Endothelial cell of umbilical vein (primary cell): ENCODE results near the gene DUSP22. TPM values are rescaled to one million over a fixed set of nuclear protein-coding genes. Genes with fewer than 3 reads are reported as not detected.

Experiments
- BruUV-seq: library from RNA; stranded (reverse); fragments of 400-500 nt; replicated peaks from 2 replicates; lab custom pipeline; 2021; lab: Mats Ljungman, UMichigan
- CTCF ChIA-PET: fragments of 300-600, 350-600 bp; sonication (Branson Sonifier 250); formaldehyde crosslinking; loops from one replicate; lab custom pipeline; 2021; ENCODE audit warnings: antibody characterized with exemption, inconsistent platforms; lab: Charles Lee
- POLR2A ChIA-PET: fragments of 300-600, 350-600 bp; sonication (Branson Sonifier 250); formaldehyde crosslinking; loops from one replicate; lab custom pipeline; 2021; ENCODE audit warnings: antibody characterized with exemption, inconsistent platforms; lab: Charles Lee
- DNase-seq: peaks from one replicate; pipeline ENCODE4 v3.0.0-alpha.2; 2011; ENCODE audit warnings: low read depth, low spot score
- FAIRE-seq: peaks from 2 replicates; lab custom pipeline; 2011; peaks lifted over from hg19 to GRCh38; lab: Jason Lieb, UNC
- H2AFZ ChIP-seq: 2 replicates; pipeline ENCODE4 v1.6.0; 2012; ENCODE audit warnings: low read depth, low read length, control low read depth, inconsistent platforms
- H3K27ac ChIP-seq: 2 replicates; pipeline ENCODE4 v1.5.1; 2011; ENCODE audit warnings: low read depth, mild to moderate bottlenecking, control low read depth, low read length, moderate library complexity; ENCODE audit not compliant: insufficient read depth
- H3K27me3 ChIP-seq, 2 experiments: 2 replicates each; pipeline versions ENCODE4 v1.6.0 to v1.6.1; 2011; ENCODE audit warnings: low read length in 2 of 2, mixed read lengths in 1 of 2; ENCODE audit not compliant: control insufficient read depth in 2 of 2, insufficient read depth in 2 of 2
- H3K36me3 ChIP-seq, 2 experiments: 2 replicates in 1 of 2; 3 replicates in 1 of 2; pipeline ENCODE4 v1.5.1; 2011; ENCODE audit warnings: low read length in 2 of 2, mild to moderate bottlenecking in 1 of 2, moderate library complexity in 1 of 2; ENCODE audit not compliant: control insufficient read depth in 2 of 2, insufficient read depth in 2 of 2; ENCODE audit errors: extremely low read depth in 1 of 2
- H3K4me1 ChIP-seq: 3 replicates; pipeline ENCODE4 v1.5.1; 2011; ENCODE audit warnings: mild to moderate bottlenecking, low read length; ENCODE audit not compliant: control insufficient read depth, insufficient read depth; ENCODE audit errors: extremely low read depth
- H3K4me2 ChIP-seq: 2 replicates; pipeline ENCODE4 v1.6.1; 2011; ENCODE audit warnings: low read length, control low read depth, mixed read lengths; ENCODE audit not compliant: insufficient read depth
- H3K4me3 ChIP-seq, 3 experiments: fragments of 200-600 bp in 1 of 3; sonication (generic), shearing (Covaris generic) in 1 of 3; replicated peaks in 1 of 3; 2 replicates each; pipeline ENCODE4 v1.5.1; 2011 to 2016; ENCODE audit warnings: control low read depth in 3 of 3, low read length in 3 of 3, mild to moderate bottlenecking in 2 of 3, inconsistent platforms in 1 of 3, low read depth in 1 of 3, moderate library complexity in 1 of 3; ENCODE audit not compliant: insufficient read depth in 1 of 3
- H3K79me2 ChIP-seq: 2 replicates; pipeline ENCODE4 v1.6.0; 2012; ENCODE audit warnings: low read length, inconsistent platforms; ENCODE audit not compliant: control insufficient read depth, insufficient read depth
- H3K9ac ChIP-seq: replicated peaks from 2 replicates; pipeline ENCODE3; 2011; ENCODE audit warnings: low read length, control low read depth; ENCODE audit not compliant: insufficient read depth; ENCODE audit errors: extremely low read depth
- H3K9me1 ChIP-seq: replicated peaks from 3 replicates; pipeline ENCODE4 v1.6.0; 2011; ENCODE audit warnings: mild to moderate bottlenecking, low read length; ENCODE audit not compliant: control insufficient read depth, insufficient read depth; ENCODE audit errors: extremely low read depth
- H3K9me3 ChIP-seq: replicated peaks from 2 replicates; pipeline ENCODE4 v1.5.1; 2012; ENCODE audit warnings: low read length, inconsistent platforms; ENCODE audit not compliant: control insufficient read depth, insufficient read depth
- H4K20me1 ChIP-seq: replicated peaks from 2 replicates; pipeline ENCODE3; 2011; ENCODE audit warnings: mild to moderate bottlenecking, low read length; ENCODE audit not compliant: control insufficient read depth, insufficient read depth; ENCODE audit errors: extremely low read depth
- FOS ChIP-seq: IDR thresholded peaks from 2 replicates; pipeline ENCODE4 v1.6.1; 2011; ENCODE audit warnings: mild to moderate bottlenecking, low read length, moderate library complexity, borderline replicate concordance; ENCODE audit not compliant: insufficient read depth
- GATA2 ChIP-seq: IDR thresholded peaks from 2 replicates; pipeline ENCODE4 v1.7.0; 2011; ENCODE audit warnings: low read depth, mild to moderate bottlenecking, moderate library complexity, mixed read lengths, low read length; ENCODE audit not compliant: insufficient read length, insufficient read depth
- MYC ChIP-seq: IDR thresholded peaks from one replicate; pipeline ENCODE4 v1.6.1; 2011; ENCODE audit warnings: mild to moderate bottlenecking, low read depth, low read length
- POLR2A ChIP-seq: IDR thresholded peaks from 2 replicates; pipeline ENCODE4 v1.6.1; 2012; ENCODE audit warnings: low read depth, mild to moderate bottlenecking, control low read depth, low read length
- POLR2AphosphoS5 ChIP-seq: IDR thresholded peaks from 2 replicates; pipeline ENCODE4 v1.6.1; 2012; ENCODE audit warnings: low read depth, mild to moderate bottlenecking, control low read depth, low read length, moderate library complexity; ENCODE audit not compliant: insufficient read depth
- dilution Hi-C: fragments of 300-500 bp; cut with MboI; formaldehyde crosslinking; loops from one replicate; pipeline ENCODE4 v1.15.0; 2019; ENCODE audit warnings: low sequenced_read_pairs; ENCODE audit not compliant: extremely low pct_ligation_motif_present
- intact Hi-C: fragments of 100-400 bp; cut with micrococcal nuclease; formaldehyde crosslinking; loops from one replicate; pipeline ENCODE4 v1.10.0; 2022
- polyA plus RNA-seq, 4 experiments: library from polyadenylated mRNA; depleted of rRNA in 3 of 4; stranded (reverse) in 3 of 4; unstranded in 1 of 4; fragments of >200 nt; gene quantifications; 2 replicates each; pipeline versions ENCODE4 v1.2.1 to v1.2.3, GENCODE V29; 2011 to 2012; ENCODE audit warnings: missing spikeins in 1 of 4
- total RNA-seq: library from RNA; stranded (reverse); gene quantifications from 2 replicates; pipeline ENCODE4 v1.2.3, GENCODE V29; 2021
- TF ChIP-seq, protein P1 (sequence below): IDR thresholded peaks from 2 replicates; pipeline ENCODE4 v1.6.1; 2011; ENCODE audit not compliant: insufficient read depth, insufficient read length

Gene DUSP22
- total and polyA plus RNA-seq, 2 donors (not counting 3 experiments of a cell fraction or from before 2014, with no cell fraction given): 23.2 to 33.9 TPM

DNA sequence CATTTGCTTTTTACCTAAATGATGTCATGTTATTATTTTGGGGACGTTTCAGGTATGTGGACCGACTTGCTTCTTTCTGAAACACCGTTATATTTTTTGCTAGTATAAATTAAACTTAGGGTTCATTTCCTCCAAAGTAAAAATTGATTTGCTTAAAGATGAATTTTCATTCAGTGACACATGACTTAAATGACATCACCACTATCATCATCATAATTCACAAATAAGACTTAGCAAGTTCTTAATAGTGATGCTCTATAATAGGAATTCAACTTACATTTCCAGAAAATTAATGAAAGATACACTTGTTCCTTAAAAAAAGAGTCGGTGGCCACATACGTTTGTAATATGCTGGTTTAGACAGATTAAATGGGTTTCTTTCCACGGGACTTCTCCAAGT lies 108.5 kb downstream of the DUSP22 start:
- no peak for TF ChIP-seq GATA2
- TF ChIP-seq, protein P1, sequence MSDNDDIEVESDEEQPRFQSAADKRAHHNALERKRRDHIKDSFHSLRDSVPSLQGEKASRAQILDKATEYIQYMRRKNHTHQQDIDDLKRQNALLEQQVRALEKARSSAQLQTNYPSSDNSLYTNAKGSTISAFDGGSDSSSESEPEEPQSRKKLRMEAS: no peak
- no peak for TF ChIP-seq MYC
- TF ChIP-seq POLR2A: no peak
- TF ChIP-seq FOS: no peak
- no peak for TF ChIP-seq POLR2AphosphoS5
- H3K9ac ChIP-seq: no peak overlapping the region
- FAIRE-seq (no peak), DNase-seq (no peak)
- H3K9me3 ChIP-seq: no peaks in the 10 kb centered on the region
- no peaks in the 10 kb centered on the region for H3K27me3 ChIP-seq
- no peak overlapping the region for H3K27ac ChIP-seq
- H3K4me3 ChIP-seq: no peak overlapping the region
- dilution Hi-C loops (no loop called here), intact Hi-C loops (no loop called here)
- H3K79me2 ChIP-seq: no peaks in the 10 kb centered on the region
- H3K4me1 ChIP-seq: no peaks in the 10 kb centered on the region
- ChIA-PET CTCF (no interaction called here), POLR2A (no interaction called here)
- H2AFZ ChIP-seq: no peak overlapping the region
- no TSS peak for BruUV-seq
- no peaks in the 10 kb centered on the region for H3K9me1 ChIP-seq
- no peaks in the 10 kb centered on the region for H4K20me1 ChIP-seq
- H3K36me3 ChIP-seq: no peaks in the 10 kb centered on the region
- no peak overlapping the region for H3K4me2 ChIP-seq

Other genes with a start within 250 kb of the DUSP22 start
- gene IRF4, start 99.3 kb downstream of the DUSP22 start, total RNA-seq: not detected in 2 replicates
- not detected in 2 replicates for gene IRF4, start 99.3 kb downstream of the DUSP22 start, polyA plus RNA-seq